GM12891 (cell line): ENCODE results near the gene AGPAT3.

Experiments
- DNase-seq: peaks from one replicate; pipeline ENCODE4 v3.0.0; 2011; ENCODE audit warnings: low spot score; ENCODE audit not compliant: insufficient read length
- FAIRE-seq: peaks from 2 replicates; lab custom pipeline; 2011; peaks lifted over from hg19 to GRCh38; lab: Jason Lieb, UNC
- PAX5 ChIP-seq: IDR thresholded peaks from 2 replicates; pipeline ENCODE4 v1.6.1; 2011; ENCODE audit warnings: low read length, moderate library complexity, mild to moderate bottlenecking; ENCODE audit not compliant: insufficient read depth, severe bottlenecking
- POLR2A ChIP-seq: IDR thresholded peaks from 2 replicates; pipeline ENCODE4 v1.6.1; 2011; ENCODE audit warnings: low read depth, low read length, control low read depth
- POLR2AphosphoS5 ChIP-seq: IDR thresholded peaks from 2 replicates; pipeline ENCODE4 v1.6.1; 2011; ENCODE audit warnings: low read depth, low read length, control low read depth
- POU2F2 ChIP-seq: IDR thresholded peaks from 2 replicates; pipeline ENCODE4 v1.6.1; 2011; ENCODE audit warnings: low read depth, mild to moderate bottlenecking, control low read depth, low read length, moderate library complexity
- SPI1 ChIP-seq: IDR thresholded peaks from 2 replicates; pipeline ENCODE4 v1.6.1; 2011; ENCODE audit warnings: low read depth, low read length, control low read depth
- TAF1 ChIP-seq: IDR thresholded peaks from 2 replicates; pipeline ENCODE4 v1.6.1; 2011; ENCODE audit warnings: low read depth, low read length, control low read depth

Gene AGPAT3

GRCh38 chr21:43919871-43920801 lies 55.1 kb downstream of the AGPAT3 start:
- DNase-seq (no peak), FAIRE-seq (peak; percentile 80)
- TF ChIP-seq PAX5 = no peak

- TF ChIP-seq TAF1 = no peak
- no peak for TF ChIP-seq POLR2AphosphoS5
- TF ChIP-seq SPI1 = no peak
- TF ChIP-seq PAX5 = no peak
- no peak for TF ChIP-seq POU2F2
- TF ChIP-seq POLR2A = no peak
- no peak for FAIRE-seq
- no peak for DNase-seq
Observed at GRCh38 chr21:43921571-43921978, 56.6 kb downstream of the AGPAT3 start.

GRCh38 chr21:43921979-43922945 lies 57.2 kb downstream of the AGPAT3 start:
- FAIRE-seq = peak; percentile 93
- peak; percentile 76 for DNase-seq
- TF ChIP-seq TAF1 (no peak), POU2F2 (peak; percentile 85), SPI1 (peak; percentile 22; the same call in 1 of the 2 replicates), POLR2AphosphoS5 (peak; percentile 68; the same call in 1 of the 2 replicates), POLR2A (peak; percentile 39; the same call in 1 of the 2 replicates)

GRCh38 chr21:43922949-43923348 lies 57.9 kb downstream of the AGPAT3 start:
- TF ChIP-seq POLR2A = no peak
- TF ChIP-seq PAX5 = no peak
- no peak for TF ChIP-seq POLR2AphosphoS5
- DNase-seq (no peak), FAIRE-seq (no peak)

GRCh38 chr21:43923391-43923790 lies 58.4 kb downstream of the AGPAT3 start:
- TF ChIP-seq SPI1 = no peak
- no peak for TF ChIP-seq POLR2AphosphoS5
- no peak for TF ChIP-seq TAF1
- TF ChIP-seq POU2F2 = no peak
- no peak for TF ChIP-seq POLR2A
- TF ChIP-seq PAX5 = no peak
- no peak for FAIRE-seq
- DNase-seq = no peak

GRCh38 chr21:43924421-43925095 lies 59.5 kb downstream of the AGPAT3 start:
- DNase-seq (no peak), FAIRE-seq (no peak)
- TF ChIP-seq PAX5 (no peak), POLR2AphosphoS5 (no peak), SPI1 (no peak), POU2F2 (no peak), TAF1 (no peak), POLR2A (no peak)

GRCh38 chr21:43925096-43925481 lies 60.1 kb downstream of the AGPAT3 start:
- TF ChIP-seq PAX5 (no peak), TAF1 (no peak), POU2F2 (no peak), SPI1 (no peak), POLR2AphosphoS5 (no peak), POLR2A (no peak)
- DNase-seq (no peak), FAIRE-seq (no peak)

GRCh38 chr21:43925609-43926008 lies 60.6 kb downstream of the AGPAT3 start:
- no peak for TF ChIP-seq POLR2A
- no peak for TF ChIP-seq SPI1
- TF ChIP-seq POLR2AphosphoS5 = no peak
- no peak for TF ChIP-seq PAX5
- no peak for TF ChIP-seq TAF1
- no peak for TF ChIP-seq POU2F2
- DNase-seq = no peak
- no peak for FAIRE-seq
